Loucy (cell line): Measurements from ENCODE around the gene PARP6.

Experiments
- H2AFZ ChIP-seq: fragments of 200-600 bp; sonication (generic); 2 replicates; pipeline ENCODE4 v1.6.0; 2016; ENCODE audit warnings: antibody characterized with exemption, mild to moderate bottlenecking, low read length, moderate library complexity
- H3F3A ChIP-seq: fragments of 200-600 bp; 2 replicates; pipeline ENCODE4 v1.6.0; 2016; ENCODE audit warnings: antibody characterized with exemption, low read depth, mild to moderate bottlenecking
- H3K27me3 ChIP-seq: fragments of 200-600 bp; sonication (generic); 2 replicates; pipeline ENCODE4 v1.6.1; 2014; ENCODE audit warnings: low read length, mild to moderate bottlenecking; ENCODE audit not compliant: insufficient read depth, poor library complexity, severe bottlenecking
- H3K36me3 ChIP-seq: fragments of 200-600 bp; sonication (generic); 2 replicates; pipeline ENCODE4 v1.6.1; 2016; ENCODE audit warnings: low read length; ENCODE audit not compliant: insufficient read depth
- H3K4me1 ChIP-seq: fragments of 200-600 bp; sonication (generic); 2 replicates; pipeline ENCODE4 v1.5.1; 2014; ENCODE audit warnings: low read length, mild to moderate bottlenecking; ENCODE audit not compliant: insufficient read depth, poor library complexity, severe bottlenecking
- H3K4me2 ChIP-seq: fragments of 200-600 bp; sonication (generic); 2 replicates; pipeline ENCODE4 v1.6.0; 2014; ENCODE audit warnings: antibody characterized with exemption, low read length, low read depth, mild to moderate bottlenecking; ENCODE audit not compliant: poor library complexity, severe bottlenecking
- H3K4me3 ChIP-seq: fragments of 200-600 bp; sonication (generic); 2 replicates; pipeline ENCODE4 v1.5.1; 2014; ENCODE audit warnings: low read length, mild to moderate bottlenecking, mixed read lengths; ENCODE audit not compliant: poor library complexity, severe bottlenecking
- H3K79me2 ChIP-seq: fragments of 200-600 bp; sonication (generic); 2 replicates; pipeline ENCODE4 v1.6.1; 2014; ENCODE audit warnings: low read length; ENCODE audit not compliant: insufficient read depth
- H3K9ac ChIP-seq: fragments of 200-600 bp; sonication (generic); 2 replicates; pipeline ENCODE4 v1.6.0; 2014; ENCODE audit warnings: mild to moderate bottlenecking, low read depth, low read length, moderate library complexity; ENCODE audit not compliant: poor library complexity, severe bottlenecking
- H3K9me2 ChIP-seq: fragments of 200-600 bp; sonication (generic); replicated peaks from 2 replicates; pipeline ENCODE4 v1.6.1; 2016; ENCODE audit warnings: low read depth, low read length, mixed read lengths
- H3K9me3 ChIP-seq: fragments of 200-600 bp; sonication (generic); 2 replicates; pipeline ENCODE4 v1.6.1; 2014; ENCODE audit warnings: mild to moderate bottlenecking, antibody characterized with exemption, low read length, low read depth; ENCODE audit not compliant: insufficient read depth
- H4K20me1 ChIP-seq: fragments of 200-600 bp; sonication (generic); 2 replicates; pipeline ENCODE4 v1.6.0; 2014; ENCODE audit warnings: antibody characterized with exemption, low read length, mild to moderate bottlenecking; ENCODE audit not compliant: insufficient read depth, poor library complexity, severe bottlenecking
- CTCF ChIP-seq: fragments of 200-600 bp; sonication (generic); conservative IDR thresholded peaks from 2 replicates; pipeline ENCODE4 v1.5.1; 2014; ENCODE audit warnings: mild to moderate bottlenecking, antibody characterized with exemption, low read length
- EZH2phosphoT487 ChIP-seq: fragments of 200-600 bp; IDR thresholded peaks from 2 replicates; pipeline ENCODE4 v1.6.1; 2018; ENCODE audit warnings: antibody characterized with exemption, mild to moderate bottlenecking, moderate library complexity, borderline replicate concordance

PARP6 gene

GRCh38 chr15:72269739-72270138 is 2.6 kb downstream of the PARP6 start:
- Histone ChIP-seq H3K9me3 (no peaks in the 10 kb centered on the region), H3K36me3 (peaks cover 28% of the 10 kb centered on the region; the same call in 1 of the 2 replicates), H3K9me2 (no peaks in the 10 kb centered on the region), H2AFZ (no peak overlapping the region), H3K4me1 (peaks cover 25% of the 10 kb centered on the region), H3K4me3 (peak overlapping the region; percentile 87), H3K79me2 (peaks cover 30% of the 10 kb centered on the region), H3F3A (no peaks in the 10 kb centered on the region), H3K4me2 (peak overlapping the region; percentile 81), H3K9ac (peak overlapping the region; percentile 86), H4K20me1 (peaks cover 6% of the 10 kb centered on the region), H3K27me3 (no peaks in the 10 kb centered on the region)
- TF ChIP-seq CTCF (no peak), EZH2phosphoT487 (no peak)

GRCh38 chr15:72265031-72265430 is 7.3 kb downstream of the PARP6 start:
- H3K9me3 ChIP-seq: no peaks in the 10 kb centered on the region
- no peak overlapping the region for H3K4me3 ChIP-seq
- no peaks in the 10 kb centered on the region for H3K27me3 ChIP-seq
- no peak for TF ChIP-seq EZH2phosphoT487
- TF ChIP-seq CTCF: no peak
- H4K20me1 ChIP-seq: no peaks in the 10 kb centered on the region
- H2AFZ ChIP-seq: no peak overlapping the region
- peaks cover 7% of the 10 kb centered on the region; the same call in 1 of the 2 replicates for H3K79me2 ChIP-seq
- no peak overlapping the region for H3K9ac ChIP-seq
- H3K36me3 ChIP-seq: peaks cover 71% of the 10 kb centered on the region; the same call in 1 of the 2 replicates
- no peaks in the 10 kb centered on the region for H3K9me2 ChIP-seq
- H3K4me1 ChIP-seq: peaks cover 3% of the 10 kb centered on the region
- no peak overlapping the region for H3K4me2 ChIP-seq
- no peaks in the 10 kb centered on the region for H3F3A ChIP-seq

- Histone ChIP-seq H4K20me1 (no peaks in the 10 kb centered on the region), H3K4me1 (no peaks in the 10 kb centered on the region), H3K79me2 (no peaks in the 10 kb centered on the region), H3K9me2 (no peaks in the 10 kb centered on the region), H3K9me3 (no peaks in the 10 kb centered on the region), H3K36me3 (peaks cover 65% of the 10 kb centered on the region; the same call in 1 of the 2 replicates), H3K4me3 (no peak overlapping the region), H3K9ac (no peak overlapping the region), H3K4me2 (no peak overlapping the region), H3K27me3 (no peaks in the 10 kb centered on the region), H2AFZ (no peak overlapping the region), H3F3A (no peaks in the 10 kb centered on the region)
- TF ChIP-seq EZH2phosphoT487 (no peak), CTCF (no peak)
These were observed 19.6 kb downstream of the PARP6 start for GRCh38 chr15:72252663-72253299.
